Testis (tissue), 3 donors: Measurements from ENCODE around the gene BPIFA1. TPM values are rescaled to one million over a fixed set of nuclear protein-coding genes. Genes with fewer than 3 reads are reported as not detected.

Experiments
- DNase-seq: peaks from one replicate; pipeline ENCODE4 v3.0.0-alpha.2; 2019
- H3K27ac ChIP-seq, 2 donors: fragments of 200-600 bp; sonication (generic); one replicate each; pipeline ENCODE4 v1.5.1; 2019
- H3K27me3 ChIP-seq: fragments of 200-600 bp; sonication (generic); one replicate; pipeline ENCODE4 v1.5.1; 2019
- H3K36me3 ChIP-seq: fragments of 200-600 bp; sonication (generic); one replicate; pipeline ENCODE4 v1.5.1; 2017; ENCODE audit warnings: low read depth; ENCODE audit errors: missing control alignments
- H3K4me1 ChIP-seq: fragments of 200-600 bp; sonication (generic); one replicate; pipeline ENCODE4 v1.5.1; 2019
- H3K4me3 ChIP-seq, 2 donors: fragments of 200-600 bp; sonication (generic); one replicate each; pipeline ENCODE4 v1.5.1; 2017 to 2019
- H3K9me3 ChIP-seq: fragments of 200-600 bp; sonication (generic); one replicate; pipeline ENCODE4 v1.5.1; 2017
- POLR2A ChIP-seq: fragments of 450-650 bp; IDR thresholded peaks from one replicate; pipeline ENCODE4 v1.6.1; 2017; ENCODE audit warnings: antibody characterized with exemption, mild to moderate bottlenecking, moderate library complexity
- WGBS, 2 donors: methylation state at CpG; one replicate each; pipeline ENCODE4 v1.1.5; 2018; 5-methylcytosine and 5-hydroxymethylcytosine counted together
- intact Hi-C: fragments of 100-400 bp; cut with DNase I; formaldehyde crosslinking; loops from one replicate; pipeline ENCODE4 v1.15.1; 2023; ENCODE audit warnings: low total_unique reads
- polyA plus RNA-seq: library from polyadenylated mRNA; stranded (reverse); fragments of 350-450 nt; fragmentation: Illumina TruSeq; extraction: RNeasy Lipid Tissue Mini Kit (QIAGEN cat#74804); gene quantifications from one replicate; pipeline ENCODE4 v1.2.3, GENCODE V29; 2014; ENCODE audit warnings: low read depth, low replicate concordance; ENCODE audit not compliant: insufficient read depth
- total RNA-seq, 2 donors: library from RNA; depleted of rRNA; stranded (reverse); fragments of >200 nt; gene quantifications; one replicate each; pipeline ENCODE4 v1.2.3, GENCODE V29; 2016
- TF ChIP-seq, protein P1 (sequence below), 3 experiments: fragments of 450-650 bp in 2 of 3; fragments of 200-600 bp in 1 of 3; sonication (generic) in 1 of 3; IDR thresholded peaks; one replicate each; pipeline ENCODE4 v1.5.1; 2016 to 2019; ENCODE audit warnings: antibody characterized with exemption in 3 of 3, mild to moderate bottlenecking in 2 of 3, moderate library complexity in 1 of 3

Gene BPIFA1
- total and polyA plus RNA-seq, 3 donors from 2014 or later = 1.6 TPM; not detected in 2

DNA sequence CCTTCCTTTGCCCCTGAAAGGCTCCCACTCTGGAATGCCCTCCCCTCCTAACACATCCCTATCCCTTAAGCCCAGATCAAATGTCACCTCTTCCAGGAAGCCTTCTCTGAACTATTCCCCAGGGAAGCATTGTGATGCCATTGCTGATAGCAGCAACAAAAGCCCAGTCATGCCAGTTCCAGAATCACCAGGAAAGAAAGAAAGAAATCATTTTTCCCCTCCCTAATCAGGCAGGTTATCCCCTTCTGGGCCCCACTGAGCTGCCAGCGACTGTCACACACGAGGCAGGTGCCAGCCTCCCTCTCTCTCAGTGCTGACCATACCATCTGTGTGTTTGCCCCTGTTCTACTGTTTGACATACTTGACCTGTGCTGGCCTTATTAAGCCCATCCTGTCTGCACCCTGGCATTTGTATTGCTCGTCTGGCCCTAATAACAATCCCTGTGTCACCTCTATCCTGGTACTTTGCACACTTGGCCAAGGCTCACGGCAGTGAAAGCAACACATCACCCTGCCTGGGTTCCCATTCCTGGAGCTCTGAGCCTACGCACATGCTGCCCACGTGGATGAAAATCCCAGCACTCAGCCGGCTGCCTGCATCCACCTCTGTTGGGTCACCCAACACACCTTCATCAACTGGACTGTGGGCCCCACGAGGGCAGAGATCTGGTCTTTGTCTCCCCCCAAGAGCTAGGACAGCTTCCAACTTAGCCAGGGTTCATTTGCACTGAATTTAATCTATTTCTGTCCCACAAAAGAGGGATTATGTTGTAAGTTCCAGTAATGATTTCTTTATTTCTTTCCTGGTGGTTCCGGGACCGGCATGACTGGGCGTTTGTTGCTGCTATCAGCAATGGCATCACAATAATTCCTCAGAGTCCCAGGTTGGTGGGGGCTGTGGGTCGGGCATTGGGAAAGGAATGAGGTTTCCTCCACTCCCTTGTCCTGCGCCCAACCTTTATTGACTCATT lies 42.0 kb downstream of the BPIFA1 start:
- 52 to 67% methylated on average over 13 of the region's 13 CpGs for WGBS, 2 donors
- TF ChIP-seq POLR2A = no peak
- TF ChIP-seq, protein P1, sequence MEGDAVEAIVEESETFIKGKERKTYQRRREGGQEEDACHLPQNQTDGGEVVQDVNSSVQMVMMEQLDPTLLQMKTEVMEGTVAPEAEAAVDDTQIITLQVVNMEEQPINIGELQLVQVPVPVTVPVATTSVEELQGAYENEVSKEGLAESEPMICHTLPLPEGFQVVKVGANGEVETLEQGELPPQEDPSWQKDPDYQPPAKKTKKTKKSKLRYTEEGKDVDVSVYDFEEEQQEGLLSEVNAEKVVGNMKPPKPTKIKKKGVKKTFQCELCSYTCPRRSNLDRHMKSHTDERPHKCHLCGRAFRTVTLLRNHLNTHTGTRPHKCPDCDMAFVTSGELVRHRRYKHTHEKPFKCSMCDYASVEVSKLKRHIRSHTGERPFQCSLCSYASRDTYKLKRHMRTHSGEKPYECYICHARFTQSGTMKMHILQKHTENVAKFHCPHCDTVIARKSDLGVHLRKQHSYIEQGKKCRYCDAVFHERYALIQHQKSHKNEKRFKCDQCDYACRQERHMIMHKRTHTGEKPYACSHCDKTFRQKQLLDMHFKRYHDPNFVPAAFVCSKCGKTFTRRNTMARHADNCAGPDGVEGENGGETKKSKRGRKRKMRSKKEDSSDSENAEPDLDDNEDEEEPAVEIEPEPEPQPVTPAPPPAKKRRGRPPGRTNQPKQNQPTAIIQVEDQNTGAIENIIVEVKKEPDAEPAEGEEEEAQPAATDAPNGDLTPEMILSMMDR (IDR thresholded peaks at IDR 0.05) = no peak

DNA sequence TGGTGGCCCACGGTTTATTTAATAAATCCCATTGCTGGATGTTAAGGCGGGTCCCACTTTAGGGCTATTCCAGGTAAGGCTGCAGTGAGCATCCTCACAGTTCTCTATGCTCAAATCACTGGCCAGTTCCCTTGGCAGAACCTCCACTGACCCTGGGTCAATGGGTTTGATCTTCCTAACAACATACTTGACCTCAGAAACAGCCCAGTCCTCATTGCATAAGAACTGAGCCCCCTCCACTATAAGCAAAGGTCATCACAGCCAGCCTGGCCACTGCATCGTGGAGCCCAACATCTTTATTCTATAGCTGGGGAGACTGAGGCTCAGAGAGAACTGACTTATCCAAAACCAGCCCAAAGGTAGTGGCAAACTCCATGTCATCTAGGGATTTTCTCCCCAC lies 42.9 kb downstream of the BPIFA1 start:
- Histone ChIP-seq H3K4me1 (no peaks in the 10 kb centered on the region), H3K4me3 (no peak overlapping the region), H3K36me3 (no peaks in the 10 kb centered on the region), H3K27me3 (no peaks in the 10 kb centered on the region), H3K27ac (no peak overlapping the region), H3K9me3 (no peaks in the 10 kb centered on the region)
- intact Hi-C loops = no loop called here
- no peak for DNase-seq
- TF ChIP-seq, protein P1 (IDR thresholded peaks at IDR 0.05) = no peak
- TF ChIP-seq POLR2A = no peak
- WGBS, 2 donors = 81 to 88% methylated on average over 3 of the region's 3 CpGs

More for the DNA sequence above, 42.0 kb downstream of the BPIFA1 start:
- Histone ChIP-seq H3K4me1 (no peaks in the 10 kb centered on the region), H3K27ac (no peak overlapping the region), H3K36me3 (no peaks in the 10 kb centered on the region), H3K27me3 (no peaks in the 10 kb centered on the region), H3K4me3 (no peak overlapping the region), H3K9me3 (no peaks in the 10 kb centered on the region)
- peak; percentile 8 for DNase-seq
- intact Hi-C loops = no loop called here

DNA sequence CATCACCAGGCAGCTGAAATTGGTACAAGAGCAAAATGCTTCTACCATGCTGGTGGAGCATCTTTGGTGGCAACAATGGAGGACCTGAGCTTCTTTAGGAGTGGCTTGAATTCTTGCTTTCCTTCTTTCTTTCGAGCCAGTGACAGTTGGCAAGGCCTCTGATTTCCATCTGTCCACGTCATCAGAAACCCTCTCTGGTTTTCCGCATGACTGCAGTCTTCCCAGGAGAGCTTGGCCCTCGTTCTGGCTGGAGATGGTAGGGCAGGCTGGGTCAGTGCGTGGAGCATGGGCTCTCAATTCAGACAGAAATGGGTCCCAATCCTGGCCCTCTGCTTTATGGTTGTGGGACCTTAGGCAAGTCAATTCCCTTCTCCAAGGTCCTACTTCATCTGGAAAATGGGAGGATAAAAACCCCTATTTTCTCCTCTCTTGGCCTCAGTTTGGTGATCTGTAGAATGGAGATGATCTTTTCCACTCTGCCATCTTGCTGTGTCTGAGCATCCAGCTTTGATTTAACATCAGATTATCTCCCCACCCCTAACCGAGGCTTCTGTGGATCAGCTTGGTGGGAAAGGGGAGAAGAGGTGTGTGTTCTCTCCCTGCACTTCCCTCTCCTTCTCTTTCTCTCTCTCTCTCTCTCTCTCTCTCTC lies 43.6 kb downstream of the BPIFA1 start:
- Histone ChIP-seq H3K4me3 (no peak overlapping the region), H3K27ac (no peak overlapping the region), H3K4me1 (no peaks in the 10 kb centered on the region), H3K27me3 (no peaks in the 10 kb centered on the region), H3K9me3 (no peaks in the 10 kb centered on the region), H3K36me3 (no peaks in the 10 kb centered on the region)
- TF ChIP-seq, protein P1 (IDR thresholded peaks at IDR 0.05) = no peak
- no peak for TF ChIP-seq POLR2A
- 82 to 86% methylated on average over 6 of the region's 6 CpGs for WGBS, 2 donors
- intact Hi-C loops = no loop called here
- DNase-seq = no peak

DNA sequence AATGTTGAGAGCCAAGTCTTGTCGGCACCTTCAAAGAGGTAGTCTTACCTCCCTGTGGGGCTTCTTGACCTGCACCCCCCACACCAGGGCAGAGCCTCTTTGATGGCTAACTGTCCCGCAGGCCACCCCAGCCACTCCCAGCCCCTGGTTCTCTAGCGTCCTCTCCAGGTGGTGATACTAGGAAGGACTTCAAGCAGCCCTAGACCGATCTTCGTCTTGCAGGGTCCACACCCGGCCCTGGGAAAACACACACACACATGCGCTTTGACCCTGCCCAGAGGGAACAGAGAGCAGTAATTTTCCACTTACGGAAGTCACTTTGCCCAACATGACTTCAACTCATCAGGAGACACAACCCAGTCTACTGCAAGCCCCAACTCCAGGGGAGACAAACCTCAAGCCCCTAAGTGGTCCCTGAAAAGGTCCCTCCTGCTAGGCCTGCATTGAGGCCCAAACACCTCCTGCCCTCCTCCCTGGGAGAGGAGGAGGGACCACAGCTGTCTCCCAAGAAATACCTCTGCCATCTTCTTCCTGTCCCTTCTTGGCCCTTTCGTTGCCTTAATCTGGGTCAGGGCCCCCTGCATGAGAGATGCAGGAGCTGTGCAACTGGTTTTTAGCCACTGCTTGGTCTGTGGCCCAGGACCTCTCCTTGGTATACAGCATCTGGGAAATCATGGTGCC lies 44.3 kb downstream of the BPIFA1 start:
- Histone ChIP-seq H3K9me3 (no peaks in the 10 kb centered on the region), H3K27me3 (no peaks in the 10 kb centered on the region), H3K4me1 (no peaks in the 10 kb centered on the region), H3K36me3 (no peaks in the 10 kb centered on the region), H3K27ac (no peak overlapping the region), H3K4me3 (no peak overlapping the region)
- intact Hi-C loops = no loop called here
- TF ChIP-seq POLR2A = no peak
- TF ChIP-seq, protein P1 (IDR thresholded peaks at IDR 0.05) = no peak
- DNase-seq = no peak
- WGBS, 2 donors = 88 to 89% methylated on average over 9 of the region's 9 CpGs
